ENCODE results near the gene ARNT2. TPM values are rescaled to one million over a fixed set of nuclear protein-coding genes. Genes with fewer than 3 reads are reported as not detected.

The ARNT2 gene
- total and polyA plus RNA-seq, 2 of the 13 experiments (the other 11 are each of a cell fraction or from before 2014, with no cell fraction given): 0.69 to 1.7 TPM

DNA sequence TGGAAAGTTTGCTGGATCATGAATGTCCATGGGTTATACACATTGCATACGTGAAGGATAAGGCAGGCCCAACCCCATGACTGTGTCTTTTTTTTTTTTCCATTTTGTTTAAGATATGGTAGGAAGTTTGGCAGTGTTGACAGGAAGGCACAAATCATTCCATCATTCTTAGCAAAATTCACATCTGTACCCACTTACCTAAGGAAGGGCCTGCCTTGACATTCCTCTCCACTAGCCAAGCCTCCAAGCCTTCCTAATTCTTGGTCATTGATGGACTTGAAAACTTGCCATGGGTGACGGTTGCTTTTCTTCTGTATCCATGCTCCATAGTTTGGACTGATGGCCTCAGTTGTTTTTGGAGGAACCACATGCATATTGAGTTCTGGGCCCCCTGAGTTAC lies 54.4 kb downstream of the ARNT2 start:
- Histone ChIP-seq H3K27ac (ENCODE audit: extremely low read length, insufficient read depth, low read length) (no peak overlapping the region), H2AFZ (ENCODE audit: low read length) (no peak overlapping the region), H3K79me2 (ENCODE audit: insufficient read depth, low read length) (no peaks in the 10 kb centered on the region), H3K36me3 (replicated peaks in 1 of 2; ENCODE audit: control insufficient read depth in 1 of 2, insufficient read depth in 2 of 2, low read length in 2 of 2) (no peaks in the 10 kb centered on the region), H3K27me3 (ENCODE audit: control insufficient read depth in 1 of 2, insufficient read depth in 2 of 2, low read length in 2 of 2) (no peaks in the 10 kb centered on the region), H3K4me3 (replicated peaks in 1 of 3; ENCODE audit: insufficient read depth in 1 of 3, low read depth in 2 of 3, low read length in 3 of 3) (no peak overlapping the region), H3K9ac (ENCODE audit: insufficient read depth, low read depth, low read length) (no peak overlapping the region), H4K20me1 (ENCODE audit: insufficient read depth, low read length) (no peaks in the 10 kb centered on the region), H3K4me1 (ENCODE audit: insufficient read depth, low read length) (peaks cover 46% of the 10 kb centered on the region), H3K9me3 (ENCODE audit: low read length) (no peaks in the 10 kb centered on the region), H3K4me2 (ENCODE audit: low read depth, low read length) (no peak overlapping the region)
- TF ChIP-seq HNF4A (CRISPR knock-in tag; IDR thresholded peaks at IDR 0.05) (no peak), U2AF2 (IDR thresholded peaks at IDR 0.05; ENCODE audit: low read depth, low read length) (no peak), DRAP1 (CRISPR knock-in tag; IDR thresholded peaks at IDR 0.05) (no peak), ZNF335 (CRISPR knock-in tag; IDR thresholded peaks at IDR 0.05) (no peak), TSC22D2 (CRISPR knock-in tag; IDR thresholded peaks at IDR 0.05; ENCODE audit: borderline replicate concordance) (no peak), ZNF589 (CRISPR knock-in tag; conservative IDR thresholded peaks at IDR 0.05) (no peak), ZNF784 (CRISPR knock-in tag; IDR thresholded peaks at IDR 0.05; ENCODE audit: borderline replicate concordance) (no peak), RARA (CRISPR knock-in tag; IDR thresholded peaks at IDR 0.05) (no peak)
- TF ChIP-seq, protein P1, sequence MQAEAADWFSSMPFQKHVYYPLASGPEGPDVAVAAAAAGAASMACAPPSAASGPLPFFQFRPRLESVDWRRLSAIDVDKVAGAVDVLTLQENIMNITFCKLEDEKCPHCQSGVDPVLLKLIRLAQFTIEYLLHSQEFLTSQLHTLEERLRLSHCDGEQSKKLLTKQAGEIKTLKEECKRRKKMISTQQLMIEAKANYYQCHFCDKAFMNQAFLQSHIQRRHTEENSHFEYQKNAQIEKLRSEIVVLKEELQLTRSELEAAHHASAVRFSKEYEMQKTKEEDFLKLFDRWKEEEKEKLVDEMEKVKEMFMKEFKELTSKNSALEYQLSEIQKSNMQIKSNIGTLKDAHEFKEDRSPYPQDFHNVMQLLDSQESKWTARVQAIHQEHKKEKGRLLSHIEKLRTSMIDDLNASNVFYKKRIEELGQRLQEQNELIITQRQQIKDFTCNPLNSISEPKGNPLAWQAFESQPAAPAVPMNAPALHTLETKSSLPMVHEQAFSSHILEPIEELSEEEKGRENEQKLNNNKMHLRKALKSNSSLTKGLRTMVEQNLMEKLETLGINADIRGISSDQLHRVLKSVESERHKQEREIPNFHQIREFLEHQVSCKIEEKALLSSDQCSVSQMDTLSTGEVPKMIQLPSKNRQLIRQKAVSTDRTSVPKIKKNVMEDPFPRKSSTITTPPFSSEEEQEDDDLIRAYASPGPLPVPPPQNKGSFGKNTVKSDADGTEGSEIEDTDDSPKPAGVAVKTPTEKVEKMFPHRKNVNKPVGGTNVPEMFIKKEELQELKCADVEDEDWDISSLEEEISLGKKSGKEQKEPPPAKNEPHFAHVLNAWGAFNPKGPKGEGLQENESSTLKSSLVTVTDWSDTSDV (CRISPR knock-in tag; IDR thresholded peaks at IDR 0.05): no peak
- TF ChIP-seq, protein P2, sequence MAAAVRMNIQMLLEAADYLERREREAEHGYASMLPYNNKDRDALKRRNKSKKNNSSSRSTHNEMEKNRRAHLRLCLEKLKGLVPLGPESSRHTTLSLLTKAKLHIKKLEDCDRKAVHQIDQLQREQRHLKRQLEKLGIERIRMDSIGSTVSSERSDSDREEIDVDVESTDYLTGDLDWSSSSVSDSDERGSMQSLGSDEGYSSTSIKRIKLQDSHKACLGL (CRISPR knock-in tag; IDR thresholded peaks at IDR 0.05): no peak
- TF ChIP-seq, protein P3, sequence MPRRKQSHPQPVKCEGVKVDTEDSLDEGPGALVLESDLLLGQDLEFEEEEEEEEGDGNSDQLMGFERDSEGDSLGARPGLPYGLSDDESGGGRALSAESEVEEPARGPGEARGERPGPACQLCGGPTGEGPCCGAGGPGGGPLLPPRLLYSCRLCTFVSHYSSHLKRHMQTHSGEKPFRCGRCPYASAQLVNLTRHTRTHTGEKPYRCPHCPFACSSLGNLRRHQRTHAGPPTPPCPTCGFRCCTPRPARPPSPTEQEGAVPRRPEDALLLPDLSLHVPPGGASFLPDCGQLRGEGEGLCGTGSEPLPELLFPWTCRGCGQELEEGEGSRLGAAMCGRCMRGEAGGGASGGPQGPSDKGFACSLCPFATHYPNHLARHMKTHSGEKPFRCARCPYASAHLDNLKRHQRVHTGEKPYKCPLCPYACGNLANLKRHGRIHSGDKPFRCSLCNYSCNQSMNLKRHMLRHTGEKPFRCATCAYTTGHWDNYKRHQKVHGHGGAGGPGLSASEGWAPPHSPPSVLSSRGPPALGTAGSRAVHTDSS (CRISPR knock-in tag; conservative IDR thresholded peaks at IDR 0.05): no peak
- no peak for FAIRE-seq
- in situ Hi-C loops (cut with HindIII; ENCODE audit: extremely low pct_ligation_motif_present, low pct_unique_long_range_greater_than_20kb) (loop anchor here (5.0 to 25.0 kb wide), 3 partner anchors 54 to 504 kb away; partner anchors contain the start of gene CEMIP), intact Hi-C loops (cut with micrococcal nuclease; ENCODE audit: unreplicated experiment) (loop anchor here (5.0 kb wide), 1 partner anchor 514 kb away; no protein-coding TSS in a partner anchor)
- WGBS (ENCODE audit: low lambda C conversion rate): 79% methylated on average over 2 of the region's 2 CpGs
- CTCF ChIA-PET (ENCODE audit: low intra/inter-chr PET ratio, low total read pairs): no interaction called here
- POLR2A ChIA-PET: no interaction called here
- no peak for DNase-seq (ENCODE audit: low spot score)
- BruUV-seq (replicated peaks): no TSS peak
- no peak for ATAC-seq

All from HepG2 (cell line).